ENCODE data around the gene ANO4. TPM values are rescaled to one million over a fixed set of nuclear protein-coding genes. Genes with fewer than 3 reads are reported as not detected.

Gene ANO4
- total RNA-seq, 2 donors from 2014 or later = 3.4 to 4.0 TPM

GRCh38 chr12:101018540-101018939 lies 224.0 kb downstream of the ANO4 start:
- no peaks in the 10 kb centered on the region for H3K36me3 Mint-ChIP-seq (ENCODE audit: low read depth)
- peak; percentile 53 for DNase-seq
- no peak for TF ChIP-seq CTCF (conservative IDR thresholded peaks at IDR 0.05)
- no peaks in the 10 kb centered on the region for H3K9me3 ChIP-seq (ENCODE audit: control insufficient read depth, low read length)
- no peaks in the 10 kb centered on the region for H3K4me1 Mint-ChIP-seq
- no peak overlapping the region for H3K4me3 Mint-ChIP-seq
- H3K4me3 ChIP-seq (ENCODE audit: low read length) = no peak overlapping the region
- H3K27ac ChIP-seq (ENCODE audit: low read depth, low read length) = no peak overlapping the region
- H3K36me3 ChIP-seq (ENCODE audit: control insufficient read depth, insufficient read depth, low read length) = no peaks in the 10 kb centered on the region
- H3K27me3 Mint-ChIP-seq (ENCODE audit: insufficient read depth) = no peaks in the 10 kb centered on the region
- 86 to 100% methylated on average over 1 to 2 of the region's 2 CpGs for WGBS, 2 experiments (ENCODE audit: insufficient coverage in 1 of 2, insufficient read length in 1 of 2)
- peak overlapping the region; percentile 71 for H3K27ac Mint-ChIP-seq
- no peaks in the 10 kb centered on the region for H3K4me1 ChIP-seq (ENCODE audit: control insufficient read depth, insufficient read depth, low read length)
- H3K9me3 Mint-ChIP-seq = no peaks in the 10 kb centered on the region
- no peaks in the 10 kb centered on the region for H3K27me3 ChIP-seq (ENCODE audit: control insufficient read depth, insufficient read depth, low read length, poor library complexity, severe bottlenecking)
- no peak overlapping the region for H3K9ac ChIP-seq (ENCODE audit: extremely low read depth, low read length, poor library complexity, severe bottlenecking)

- Mint-ChIP-seq H3K27me3 (ENCODE audit: insufficient read depth) (no peaks in the 10 kb centered on the region), H3K4me3 (no peak overlapping the region), H3K27ac (no peak overlapping the region), H3K36me3 (ENCODE audit: low read depth) (no peaks in the 10 kb centered on the region), H3K9me3 (no peaks in the 10 kb centered on the region), H3K4me1 (no peaks in the 10 kb centered on the region)
- Histone ChIP-seq H3K4me3 (ENCODE audit: low read length) (no peak overlapping the region), H3K27me3 (ENCODE audit: control insufficient read depth, insufficient read depth, low read length, poor library complexity, severe bottlenecking) (no peaks in the 10 kb centered on the region), H3K9ac (ENCODE audit: extremely low read depth, low read length, poor library complexity, severe bottlenecking) (no peak overlapping the region), H3K27ac (ENCODE audit: low read depth, low read length) (no peak overlapping the region), H3K4me1 (ENCODE audit: control insufficient read depth, insufficient read depth, low read length) (no peaks in the 10 kb centered on the region), H3K36me3 (ENCODE audit: control insufficient read depth, insufficient read depth, low read length) (no peaks in the 10 kb centered on the region), H3K9me3 (ENCODE audit: control insufficient read depth, low read length) (no peaks in the 10 kb centered on the region)
- 84 to 100% methylated on average over 1 to 4 of the region's 4 CpGs for WGBS, 2 experiments (ENCODE audit: insufficient coverage in 1 of 2, insufficient read length in 1 of 2)
- no peak for TF ChIP-seq CTCF (conservative IDR thresholded peaks at IDR 0.05)
- no peak for DNase-seq
Observed at GRCh38 chr12:101019201-101019600, 224.6 kb downstream of the ANO4 start.

- no peaks in the 10 kb centered on the region for H3K36me3 Mint-ChIP-seq (ENCODE audit: low read depth)
- H3K9me3 Mint-ChIP-seq = no peaks in the 10 kb centered on the region
- DNase-seq = no peak
- no peaks in the 10 kb centered on the region for H3K4me1 Mint-ChIP-seq
- Histone ChIP-seq H3K36me3 (ENCODE audit: control insufficient read depth, insufficient read depth, low read length) (no peaks in the 10 kb centered on the region), H3K9me3 (ENCODE audit: control insufficient read depth, low read length) (no peaks in the 10 kb centered on the region), H3K9ac (ENCODE audit: extremely low read depth, low read length, poor library complexity, severe bottlenecking) (no peak overlapping the region), H3K4me1 (ENCODE audit: control insufficient read depth, insufficient read depth, low read length) (no peaks in the 10 kb centered on the region), H3K27me3 (ENCODE audit: control insufficient read depth, insufficient read depth, low read length, poor library complexity, severe bottlenecking) (no peaks in the 10 kb centered on the region), H3K4me3 (ENCODE audit: low read length) (no peak overlapping the region), H3K27ac (ENCODE audit: low read depth, low read length) (no peak overlapping the region)
- H3K27me3 Mint-ChIP-seq (ENCODE audit: insufficient read depth) = no peaks in the 10 kb centered on the region
- no peak overlapping the region for H3K27ac Mint-ChIP-seq
- no peak for TF ChIP-seq CTCF (conservative IDR thresholded peaks at IDR 0.05)
- H3K4me3 Mint-ChIP-seq = no peak overlapping the region
- WGBS, 2 experiments (ENCODE audit: insufficient coverage in 1 of 2, insufficient read length in 1 of 2) = 84 to 100% methylated on average over 1 of the region's 3 CpGs
Observed at GRCh38 chr12:101019667-101020066, 225.1 kb downstream of the ANO4 start.

All from endodermal cell (in vitro differentiated cells).